ENCODE results near the gene HUS1.
"Not testable (repeated sequence)": the region's sequence is repeated elsewhere in the genome, so short reads cannot be mapped to it uniquely, and the experiment has no call there.

Gene HUS1

DNA sequence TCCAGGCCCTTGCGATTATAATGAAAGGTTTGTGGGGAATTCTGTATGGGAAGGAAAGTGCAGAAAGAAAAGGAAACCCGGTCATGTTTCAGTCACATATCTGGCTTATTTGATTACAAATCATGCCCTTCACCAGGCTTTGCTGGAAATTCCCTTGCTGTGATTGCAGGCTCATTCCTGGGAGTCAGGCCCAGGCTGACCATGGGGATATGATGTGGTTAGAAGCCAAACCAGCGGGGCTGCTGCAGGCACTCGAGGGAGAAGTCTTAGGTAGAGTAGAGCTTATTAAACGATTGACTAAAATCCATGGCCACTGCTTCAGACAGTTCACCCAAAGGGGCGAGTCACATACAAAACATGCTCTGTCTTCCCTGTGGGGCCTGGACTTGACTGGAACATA lies 47.4 kb downstream of the HUS1 start:
- Histone ChIP-seq H3K4me3 (ENCODE audit: low read depth, low read length) (no peak overlapping the region), H3K4me1 (no peaks in the 10 kb centered on the region), H3K79me2 (no peaks in the 10 kb centered on the region), H3K9ac (no peak overlapping the region), H3K27me3 (ENCODE audit: control insufficient read depth, insufficient read depth, low read length) (no peaks in the 10 kb centered on the region), H3K9me3 (ENCODE audit: control insufficient read depth, low read length) (no peaks in the 10 kb centered on the region), H3K27ac (no peak overlapping the region), H2AFZ (no peak overlapping the region), H3K36me3 (ENCODE audit: control insufficient read depth, insufficient read depth, low read length) (no peaks in the 10 kb centered on the region), H3K4me2 (ENCODE audit: low read length) (no peak overlapping the region)
- TF ChIP-seq, protein P1, sequence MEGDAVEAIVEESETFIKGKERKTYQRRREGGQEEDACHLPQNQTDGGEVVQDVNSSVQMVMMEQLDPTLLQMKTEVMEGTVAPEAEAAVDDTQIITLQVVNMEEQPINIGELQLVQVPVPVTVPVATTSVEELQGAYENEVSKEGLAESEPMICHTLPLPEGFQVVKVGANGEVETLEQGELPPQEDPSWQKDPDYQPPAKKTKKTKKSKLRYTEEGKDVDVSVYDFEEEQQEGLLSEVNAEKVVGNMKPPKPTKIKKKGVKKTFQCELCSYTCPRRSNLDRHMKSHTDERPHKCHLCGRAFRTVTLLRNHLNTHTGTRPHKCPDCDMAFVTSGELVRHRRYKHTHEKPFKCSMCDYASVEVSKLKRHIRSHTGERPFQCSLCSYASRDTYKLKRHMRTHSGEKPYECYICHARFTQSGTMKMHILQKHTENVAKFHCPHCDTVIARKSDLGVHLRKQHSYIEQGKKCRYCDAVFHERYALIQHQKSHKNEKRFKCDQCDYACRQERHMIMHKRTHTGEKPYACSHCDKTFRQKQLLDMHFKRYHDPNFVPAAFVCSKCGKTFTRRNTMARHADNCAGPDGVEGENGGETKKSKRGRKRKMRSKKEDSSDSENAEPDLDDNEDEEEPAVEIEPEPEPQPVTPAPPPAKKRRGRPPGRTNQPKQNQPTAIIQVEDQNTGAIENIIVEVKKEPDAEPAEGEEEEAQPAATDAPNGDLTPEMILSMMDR (IDR thresholded peaks at IDR 0.05) = no peak

DNA sequence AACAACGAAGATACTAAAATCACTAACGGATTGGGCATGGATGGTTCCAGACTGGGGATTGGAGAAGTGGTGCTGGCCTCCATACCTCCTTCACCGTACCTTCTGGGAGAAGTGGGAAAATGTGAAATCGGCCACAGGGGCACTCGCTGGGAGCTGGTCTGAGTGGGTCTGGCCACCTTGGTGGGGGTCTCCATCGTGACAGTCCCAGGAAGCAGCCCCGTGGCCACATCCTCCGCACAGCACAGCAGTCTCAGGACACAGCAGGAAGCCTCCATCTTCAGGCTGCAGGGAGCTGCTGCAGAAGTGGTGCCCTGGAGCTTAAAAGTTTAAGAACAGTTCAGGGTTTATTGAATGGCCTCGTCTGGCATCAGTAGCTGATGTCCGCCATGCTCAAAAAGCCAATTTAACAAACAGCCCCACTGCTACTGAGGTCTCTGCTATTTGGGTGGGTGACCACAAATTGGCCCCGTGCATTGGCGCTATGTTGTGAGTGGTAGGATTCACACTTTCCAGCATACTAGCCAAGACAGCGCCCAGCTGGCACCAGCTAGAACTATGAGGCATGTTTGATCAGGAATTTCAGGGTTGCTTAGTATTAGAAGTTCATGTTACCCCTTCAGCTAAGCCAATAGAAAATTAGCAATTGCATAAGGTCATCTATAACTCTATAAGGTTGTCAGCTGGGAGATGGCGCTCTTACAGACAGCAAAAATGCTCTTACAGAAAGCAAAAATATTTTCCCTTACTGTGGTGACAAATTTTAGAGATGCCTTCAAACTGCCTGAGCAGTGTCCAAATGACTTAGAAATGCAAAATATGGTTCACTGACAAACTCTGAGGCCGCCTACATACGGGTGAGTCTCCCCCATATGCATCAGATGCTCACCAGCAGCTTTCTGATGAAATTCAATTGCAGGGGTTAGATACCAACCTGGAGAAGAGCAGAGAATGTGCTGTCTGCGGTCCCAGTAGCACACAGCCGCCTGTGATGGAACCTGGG lies 48.1 kb downstream of the HUS1 start:
- no peaks in the 10 kb centered on the region for H3K9me3 ChIP-seq (ENCODE audit: control insufficient read depth, low read length)
- H3K4me3 ChIP-seq (ENCODE audit: low read depth, low read length) = no peak overlapping the region
- no peaks in the 10 kb centered on the region for H3K79me2 ChIP-seq
- no peak overlapping the region for H3K4me2 ChIP-seq (ENCODE audit: low read length)
- no peak overlapping the region for H3K27ac ChIP-seq
- H2AFZ ChIP-seq = no peak overlapping the region
- H3K36me3 ChIP-seq (ENCODE audit: control insufficient read depth, insufficient read depth, low read length) = no peaks in the 10 kb centered on the region
- no peaks in the 10 kb centered on the region for H3K27me3 ChIP-seq (ENCODE audit: control insufficient read depth, insufficient read depth, low read length)
- H3K9ac ChIP-seq = no peak overlapping the region
- no peaks in the 10 kb centered on the region for H3K4me1 ChIP-seq
- TF ChIP-seq, protein P1 (IDR thresholded peaks at IDR 0.05) = no peak

DNA sequence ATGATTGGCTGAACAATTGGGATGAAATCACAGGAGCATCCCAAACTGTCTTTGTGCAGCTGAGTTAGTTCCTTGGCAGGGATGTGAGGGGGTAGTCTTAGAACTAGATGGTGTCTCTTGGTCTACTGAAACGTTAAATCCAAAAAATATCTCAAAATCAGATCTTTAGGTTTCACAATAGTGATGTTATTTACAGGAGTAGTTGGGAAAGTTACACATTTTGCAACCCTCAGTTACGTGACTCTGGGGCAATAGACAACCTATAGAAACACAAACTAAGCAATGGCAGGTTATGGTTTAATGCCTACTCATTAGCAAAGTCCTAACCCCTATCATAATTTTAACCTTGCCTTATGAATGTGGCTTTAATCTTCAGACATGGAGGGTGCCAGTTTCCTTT lies 55.1 kb downstream of the HUS1 start:
- H2AFZ ChIP-seq = no peak overlapping the region
- H3K9me3 ChIP-seq (ENCODE audit: control insufficient read depth, low read length) = no peaks in the 10 kb centered on the region
- TF ChIP-seq, protein P1 (IDR thresholded peaks at IDR 0.05) = no peak
- no peak overlapping the region for H3K9ac ChIP-seq
- H3K36me3 ChIP-seq (ENCODE audit: control insufficient read depth, insufficient read depth, low read length) = no peaks in the 10 kb centered on the region
- no peak overlapping the region for H3K4me3 ChIP-seq (ENCODE audit: low read depth, low read length)
- H3K79me2 ChIP-seq = no peaks in the 10 kb centered on the region
- H3K27ac ChIP-seq = no peak overlapping the region
- no peak overlapping the region for H3K4me2 ChIP-seq (ENCODE audit: low read length)
- H3K4me1 ChIP-seq = no peaks in the 10 kb centered on the region
- no peaks in the 10 kb centered on the region for H3K27me3 ChIP-seq (ENCODE audit: control insufficient read depth, insufficient read depth, low read length)

DNA sequence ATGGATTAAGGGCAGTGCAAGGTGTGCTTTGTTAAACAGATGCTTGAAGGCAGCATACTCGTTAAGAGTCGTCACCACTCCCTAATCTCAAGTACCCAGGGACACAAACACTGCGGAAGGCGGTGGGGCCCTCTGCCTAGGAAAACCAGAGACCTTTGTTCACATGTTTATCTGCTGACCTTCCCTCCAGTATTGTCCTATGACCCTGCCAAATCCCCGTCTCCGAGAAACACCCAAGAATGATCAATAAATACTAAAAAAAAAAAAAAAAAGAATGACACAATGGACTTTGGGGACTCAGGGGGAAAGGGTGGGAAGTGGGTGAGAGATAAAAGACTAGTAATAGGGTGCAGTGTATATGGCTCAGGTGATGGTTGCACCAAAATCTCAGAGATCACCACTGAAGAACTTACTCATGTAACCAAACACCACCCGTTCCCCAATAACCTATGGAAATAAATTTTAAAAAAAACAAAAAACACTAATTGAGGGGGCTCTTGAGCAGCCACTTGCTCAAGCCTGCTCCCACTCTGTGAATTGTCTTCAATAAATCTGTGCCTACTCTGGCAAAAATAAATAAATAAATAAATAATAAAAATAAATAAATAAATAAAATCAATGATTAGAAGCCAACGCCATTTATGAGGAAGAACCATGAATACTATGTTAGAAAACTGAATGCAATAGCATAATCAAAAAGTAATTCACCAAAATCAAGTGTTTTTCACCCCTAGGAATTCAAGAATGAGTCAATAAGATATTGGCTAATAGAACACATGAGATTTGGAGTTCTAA lies 56.1 kb downstream of the HUS1 start:
- not testable (repeated sequence) for H3K27ac ChIP-seq; H3K4me3 ChIP-seq (ENCODE audit: low read depth, low read length); H3K9me3 ChIP-seq (ENCODE audit: control insufficient read depth, low read length); H3K27me3 ChIP-seq (ENCODE audit: control insufficient read depth, insufficient read depth, low read length); H3K4me1 ChIP-seq; H3K36me3 ChIP-seq (ENCODE audit: control insufficient read depth, insufficient read depth, low read length); H3K9ac ChIP-seq; H2AFZ ChIP-seq; H3K4me2 ChIP-seq (ENCODE audit: low read length); H3K79me2 ChIP-seq

DNA sequence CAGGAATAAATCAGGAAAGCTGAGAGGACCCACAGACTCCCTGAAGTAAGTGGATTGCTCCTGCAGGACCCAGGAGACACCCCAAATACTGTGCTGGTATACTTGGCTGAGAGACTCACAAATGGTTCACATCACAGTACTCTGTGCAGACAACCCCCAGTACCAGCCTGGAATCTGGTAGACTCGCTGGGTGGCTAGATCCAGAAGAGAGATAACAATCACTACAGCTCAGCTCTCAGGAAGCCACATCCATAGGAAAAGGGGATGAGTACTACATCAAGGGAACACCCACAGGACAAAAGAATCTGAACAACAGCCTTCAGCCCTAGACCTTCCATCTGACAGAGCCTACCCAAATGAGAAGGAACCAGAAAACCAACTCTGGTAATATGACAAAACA lies 62.9 kb downstream of the HUS1 start:
- H3K27me3 ChIP-seq (ENCODE audit: control insufficient read depth, insufficient read depth, low read length); H3K4me1 ChIP-seq; H3K4me2 ChIP-seq (ENCODE audit: low read length); H3K27ac ChIP-seq; H3K4me3 ChIP-seq (ENCODE audit: low read depth, low read length); H3K79me2 ChIP-seq; H3K36me3 ChIP-seq (ENCODE audit: control insufficient read depth, insufficient read depth, low read length); H2AFZ ChIP-seq; H3K9me3 ChIP-seq (ENCODE audit: control insufficient read depth, low read length); H3K9ac ChIP-seq: not testable (repeated sequence)
